ENCODE data around the gene PNMA8C. TPM values are rescaled to one million over a fixed set of nuclear protein-coding genes. Genes with fewer than 3 reads are reported as not detected.

Gene PNMA8C
- total RNA-seq, 4 donors from 2014 or later = 0.12 to 0.39 (median 0.27) TPM; not detected in 1

DNA sequence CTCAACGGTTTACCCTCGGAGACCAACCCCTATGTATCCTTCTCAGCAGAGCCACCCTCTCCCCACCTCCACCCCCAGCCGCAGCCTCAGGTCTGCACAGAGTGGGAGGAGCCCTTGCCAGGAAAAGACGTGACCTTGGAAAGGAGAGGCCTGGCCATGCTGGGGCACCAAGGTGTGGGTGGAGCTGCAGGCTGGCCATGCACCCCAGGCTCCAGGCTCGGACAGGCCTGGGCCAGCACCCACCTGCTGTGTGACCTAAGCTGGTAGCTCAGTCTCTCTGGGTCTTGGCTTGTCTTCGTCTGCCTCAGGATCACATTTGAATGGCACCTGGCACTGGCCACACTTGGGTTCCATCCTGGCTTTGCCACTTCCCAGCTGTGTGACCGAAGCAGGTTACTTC lies 44.9 kb downstream of the PNMA8C start:
- peaks cover 0 to 21% (median 4%) of the 10 kb centered on the region in 3 donors for H3K4me1 ChIP-seq
- H3K27me3 ChIP-seq = no peaks in the 10 kb centered on the region
- H3K36me3 ChIP-seq = peaks cover 0 to 93% of the 10 kb centered on the region in 2 donors
- no peak overlapping the region for H3K4me3 ChIP-seq
- no peaks in the 10 kb centered on the region for H3K9me3 ChIP-seq
- ATAC-seq = no peak
- TF ChIP-seq POLR2A (IDR thresholded peaks at IDR 0.05) (no peak), EP300 (IDR thresholded peaks at IDR 0.05) (no peak), POLR2AphosphoS5 (IDR thresholded peaks at IDR 0.05) (no peak), CTCF (IDR thresholded peaks at IDR 0.05) (no peak)
- WGBS, 2 donors (ENCODE audit: low coverage in 1 of 2) = 90 to 100% methylated on average over 1 to 3 of the region's 7 CpGs
- no peak overlapping the region for H3K27ac ChIP-seq

DNA sequence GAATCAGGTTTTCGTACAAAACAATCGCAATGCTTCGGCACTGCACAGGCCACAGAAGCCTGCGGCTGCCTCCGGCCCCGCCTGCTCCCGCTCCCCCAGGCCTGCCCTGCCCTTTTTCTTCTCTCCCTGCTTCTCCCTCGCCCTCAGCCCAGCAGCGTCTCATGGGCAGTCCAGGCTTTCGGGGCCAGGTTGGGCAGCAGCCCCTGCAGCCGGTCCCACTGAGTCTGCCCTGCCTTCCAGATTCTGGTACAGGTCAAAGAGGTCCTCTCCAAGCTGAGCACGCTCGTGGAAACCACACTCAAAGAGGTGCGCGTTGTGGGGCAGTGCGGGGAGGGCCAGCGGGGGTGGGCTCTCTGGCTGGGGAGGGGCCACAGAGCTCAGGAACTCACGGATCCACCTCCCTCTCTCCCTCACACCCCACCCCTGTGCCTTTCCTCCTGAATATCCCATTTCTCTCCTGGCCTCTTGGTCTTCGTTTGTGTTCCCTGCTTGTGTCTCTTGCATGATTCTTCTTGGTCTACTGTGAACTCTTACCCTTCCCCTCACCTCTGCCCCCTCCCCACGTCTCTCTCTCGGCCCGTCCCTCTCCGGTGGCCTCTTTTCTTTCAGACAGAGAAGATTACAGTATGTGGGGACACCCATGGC lies 45.4 kb downstream of the PNMA8C start:
- Histone ChIP-seq H3K27me3 (no peaks in the 10 kb centered on the region), H3K4me3 (no peak overlapping the region), H3K27ac (no peak overlapping the region), H3K9me3 (no peaks in the 10 kb centered on the region), H3K4me1 (peaks cover 0 to 26% (median 9%) of the 10 kb centered on the region in 3 donors), H3K36me3 (peaks cover 0 to 88% of the 10 kb centered on the region in 2 donors)
- 82 to 95% methylated on average over 8 to 20 of the region's 23 CpGs for WGBS, 2 donors (ENCODE audit: low coverage in 1 of 2)
- TF ChIP-seq POLR2A (IDR thresholded peaks at IDR 0.05) = no peak
- TF ChIP-seq CTCF (IDR thresholded peaks at IDR 0.05) = no peak
- TF ChIP-seq POLR2AphosphoS5 (IDR thresholded peaks at IDR 0.05) = no peak
- TF ChIP-seq EP300 (IDR thresholded peaks at IDR 0.05) = no peak
- no peak for ATAC-seq

DNA sequence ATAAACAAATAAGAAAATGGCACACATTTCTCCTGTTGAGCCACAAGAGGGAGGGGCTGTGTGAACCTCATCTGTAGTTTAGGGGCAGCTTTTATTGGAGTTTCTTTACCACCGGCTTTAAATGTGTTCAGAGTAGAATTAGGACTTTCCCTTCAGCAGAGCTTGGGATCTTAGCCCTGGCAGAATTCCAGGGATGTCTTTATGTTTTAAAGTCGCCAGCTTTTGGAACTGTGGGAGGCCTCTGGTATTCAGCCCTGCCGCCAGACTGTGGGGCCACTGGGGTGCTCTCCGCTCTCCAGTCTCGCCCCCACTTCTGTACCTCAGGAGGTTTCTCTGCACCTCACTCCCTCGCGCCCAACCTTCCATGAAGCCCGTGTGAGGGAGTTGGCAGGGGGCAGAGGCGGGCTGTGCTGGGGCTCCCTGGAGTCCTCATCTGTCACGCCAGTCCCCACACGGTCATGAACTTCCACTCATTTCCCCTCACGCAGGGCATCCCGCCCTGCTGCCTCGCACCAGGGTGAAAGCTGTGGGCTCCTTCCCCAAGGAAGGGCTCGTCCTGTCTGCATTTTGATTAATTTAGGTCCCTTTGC lies 46.9 kb downstream of the PNMA8C start:
- H3K4me3 ChIP-seq = no peak overlapping the region
- H3K4me1 ChIP-seq = peaks cover 0 to 41% (median 9%) of the 10 kb centered on the region in 3 donors
- no peaks in the 10 kb centered on the region for H3K27me3 ChIP-seq
- WGBS, 2 donors (ENCODE audit: low coverage in 1 of 2) = 68 to 80% methylated on average over 5 to 13 of the region's 15 CpGs
- no peak for ATAC-seq
- no peaks in the 10 kb centered on the region for H3K9me3 ChIP-seq
- no peak for TF ChIP-seq EP300 (IDR thresholded peaks at IDR 0.05)
- no peak for TF ChIP-seq CTCF (IDR thresholded peaks at IDR 0.05)
- TF ChIP-seq POLR2A (IDR thresholded peaks at IDR 0.05) = no peak
- no peak for TF ChIP-seq POLR2AphosphoS5 (IDR thresholded peaks at IDR 0.05)
- no peak overlapping the region for H3K27ac ChIP-seq
- peaks cover 0 to 82% of the 10 kb centered on the region in 2 donors for H3K36me3 ChIP-seq

DNA sequence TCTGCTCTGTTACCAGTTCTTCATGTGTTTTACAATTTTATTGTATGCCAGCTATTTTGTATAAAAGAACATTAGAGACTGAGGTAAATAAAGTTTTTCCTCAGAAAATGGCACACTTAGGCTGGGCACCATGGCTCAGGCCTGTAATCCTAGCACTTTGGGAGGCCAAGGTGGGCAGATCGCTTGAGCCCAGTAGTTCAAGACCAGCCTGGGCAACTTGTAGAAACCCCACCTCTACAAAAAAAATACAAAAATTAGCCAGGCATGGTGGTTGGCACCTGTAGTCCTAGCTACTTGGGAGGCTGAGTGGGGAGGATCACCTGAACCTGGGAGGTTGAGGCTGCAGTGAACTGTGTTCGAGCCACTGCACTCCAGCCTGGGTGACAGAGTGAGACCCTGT lies 47.4 kb downstream of the PNMA8C start:
- Histone ChIP-seq H3K4me1 (peaks cover 0 to 41% (median 9%) of the 10 kb centered on the region in 3 donors), H3K36me3 (peaks cover 0 to 82% of the 10 kb centered on the region in 2 donors), H3K27me3 (no peaks in the 10 kb centered on the region), H3K27ac (no peak overlapping the region), H3K4me3 (no peak overlapping the region), H3K9me3 (no peaks in the 10 kb centered on the region)
- 100% methylated on average over 2 of the region's 2 CpGs for WGBS, 2 donors (ENCODE audit: low coverage in 1 of 2)
- ATAC-seq = no peak
- TF ChIP-seq POLR2AphosphoS5 (IDR thresholded peaks at IDR 0.05) (no peak), EP300 (IDR thresholded peaks at IDR 0.05) (no peak), POLR2A (IDR thresholded peaks at IDR 0.05) (no peak), CTCF (IDR thresholded peaks at IDR 0.05) (no peak)

- no peak for ATAC-seq
- no peak overlapping the region for H3K4me3 ChIP-seq
- no peaks in the 10 kb centered on the region for H3K27me3 ChIP-seq
- H3K4me1 ChIP-seq = peaks cover 0 to 41% (median 9%) of the 10 kb centered on the region in 3 donors
- 86 to 92% methylated on average over 2 of the region's 2 CpGs for WGBS, 2 donors (ENCODE audit: low coverage in 1 of 2)
- peaks cover 0 to 82% of the 10 kb centered on the region in 2 donors for H3K36me3 ChIP-seq
- no peaks in the 10 kb centered on the region for H3K9me3 ChIP-seq
- H3K27ac ChIP-seq = no peak overlapping the region
- no peak for TF ChIP-seq CTCF (IDR thresholded peaks at IDR 0.05)
- no peak for TF ChIP-seq EP300 (IDR thresholded peaks at IDR 0.05)
- no peak for TF ChIP-seq POLR2A (IDR thresholded peaks at IDR 0.05)
- no peak for TF ChIP-seq POLR2AphosphoS5 (IDR thresholded peaks at IDR 0.05)
Measured at GRCh38 chr19:46380690-46381089, 48.0 kb downstream of the PNMA8C start.

Measured in gastroesophageal sphincter (tissue), 4 donors.